Erythroblast (primary cell): ENCODE results near the gene MZT2B.
"Not testable (repeated sequence)": the region's sequence is repeated elsewhere in the genome, so short reads cannot be mapped to it uniquely, and the experiment has no call there.

ENCODE experiments used
- GATA1 ChIP-seq: IDR thresholded peaks from 2 replicates; pipeline ENCODE4 v1.6.1; 2011; ENCODE audit warnings: low read depth, mild to moderate bottlenecking, control low read depth, low read length, moderate library complexity
- POLR2A ChIP-seq: IDR thresholded peaks from 2 replicates; pipeline ENCODE4 v1.6.1; 2011; ENCODE audit warnings: mild to moderate bottlenecking, low read length

DNA sequence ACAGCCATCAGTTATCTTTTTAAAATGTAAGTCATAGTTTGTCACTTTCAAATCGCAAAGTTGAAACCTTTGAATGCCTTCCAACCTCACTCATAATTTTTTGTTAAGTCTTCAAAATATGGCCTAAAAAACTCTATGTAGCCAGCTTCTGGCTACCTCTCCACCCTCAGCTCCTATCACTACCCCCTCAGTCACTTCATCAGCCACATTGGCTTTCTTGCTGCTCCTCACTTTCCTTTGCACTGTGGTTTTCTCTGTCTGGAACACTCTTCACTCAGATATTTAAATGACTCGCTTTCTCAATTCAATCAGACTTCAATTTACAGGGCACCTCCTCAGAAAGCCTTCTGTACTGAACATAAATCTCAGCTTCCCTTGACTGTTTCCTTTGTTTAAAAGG, 51.0 kb downstream of the MZT2B start:
- TF ChIP-seq POLR2A, GATA1: not testable (repeated sequence)
